ENCODE results near the gene TFEB.

TFEB gene

GRCh38 chr6:41684311-41685180 is 50.9 kb downstream of the TFEB start:
- CTCF ChIA-PET, result interaction anchor here (0.5 to 8.7 kb wide), 51 partner anchors 7 to 1269 kb away, joined by 3 to 266 read pairs (median 5); partner anchors contain the start of gene TOMM6
- H3K4me3 ChIP-seq (ENCODE audit: low read depth, low read length), result no peak overlapping the region
- no peaks in the 10 kb centered on the region for H3K4me1 ChIP-seq (ENCODE audit: control insufficient read depth, insufficient read depth, low read length)
- no peaks in the 10 kb centered on the region for H3K9me3 ChIP-seq (ENCODE audit: control insufficient read depth, insufficient read depth, low read depth, low read length)
- TF ChIP-seq ZNF792 (tag by site-specific recombination; IDR thresholded peaks at IDR 0.05) (no peak), GLIS1 (tag by site-specific recombination; IDR thresholded peaks at IDR 0.05) (peak; percentile 43; the same call in 1 of the 2 replicates)
- POLR2A ChIA-PET, result no interaction called here
- H3K36me3 ChIP-seq (ENCODE audit: control insufficient read depth in 2 of 2, insufficient read depth in 1 of 2, low read length in 2 of 2), result no peaks in the 10 kb centered on the region
- no peak overlapping the region for H3K27ac ChIP-seq (ENCODE audit: extremely low read depth, low read depth, low read length)

- Histone ChIP-seq H3K27ac (ENCODE audit: extremely low read depth, low read depth, low read length) (no peak overlapping the region), H3K4me1 (ENCODE audit: control insufficient read depth, insufficient read depth, low read length) (no peaks in the 10 kb centered on the region), H3K36me3 (ENCODE audit: control insufficient read depth in 2 of 2, insufficient read depth in 1 of 2, low read length in 2 of 2) (no peaks in the 10 kb centered on the region), H3K4me3 (ENCODE audit: low read depth, low read length) (no peak overlapping the region), H3K9me3 (ENCODE audit: control insufficient read depth, insufficient read depth, low read depth, low read length) (no peaks in the 10 kb centered on the region)
- ChIA-PET POLR2A (interaction anchor here (0.6 to 0.8 kb wide), 2 partner anchors 81 to 85 kb away, joined by 4 to 7 read pairs; no protein-coding TSS in a partner anchor), CTCF (interaction anchor here (0.5 to 8.7 kb wide), 66 partner anchors 8 to 383 kb away, joined by 3 to 266 read pairs (median 5); partner anchors contain the start of gene TOMM6)
- TF ChIP-seq ZNF473 (tag by site-specific recombination; IDR thresholded peaks at IDR 0.05) (no peak), EGR2 (tag by site-specific recombination; IDR thresholded peaks at IDR 0.05; ENCODE audit: low read depth) (no peak), ZNF600 (tag by site-specific recombination; IDR thresholded peaks at IDR 0.05) (no peak), SCRT1 (tag by site-specific recombination; IDR thresholded peaks at IDR 0.05; ENCODE audit: borderline replicate concordance) (no peak), ZNF292 (tag by site-specific recombination; IDR thresholded peaks at IDR 0.05; ENCODE audit: borderline replicate concordance, low read depth) (no peak), HOXD13 (CRISPR knock-in tag; IDR thresholded peaks at IDR 0.05; ENCODE audit: borderline replicate concordance) (no peak), PBX3 (CRISPR knock-in tag; IDR thresholded peaks at IDR 0.05) (peak; percentile 10; the same call in 1 of the 2 replicates), ZNF660 (tag by site-specific recombination; IDR thresholded peaks at IDR 0.05) (peak; percentile 59; the same call in 1 of the 2 replicates), ZNF692 (tag by site-specific recombination; IDR thresholded peaks at IDR 0.05) (0 out of 2 replicates have a peak, but pooled peaks have one; percentile 25), ZNF561 (tag by site-specific recombination; IDR thresholded peaks at IDR 0.05; ENCODE audit: borderline replicate concordance) (0 out of 2 replicates have a peak, but pooled peaks have one; percentile 35), ZNF174 (tag by site-specific recombination; IDR thresholded peaks at IDR 0.05) (no peak), HIC1 (tag by site-specific recombination; IDR thresholded peaks at IDR 0.05) (no peak), SP7 (tag by site-specific recombination; IDR thresholded peaks at IDR 0.05) (peak; percentile 46), ZIC2 (tag by site-specific recombination; IDR thresholded peaks at IDR 0.05) (peak; percentile 79), ZBTB26 (tag by site-specific recombination; optimal IDR thresholded peaks at IDR 0.05) (peak; percentile 12), ATF2 (tag by site-specific recombination; IDR thresholded peaks at IDR 0.05; ENCODE audit: low read depth) (no peak), ZNF398 (tag by site-specific recombination; IDR thresholded peaks at IDR 0.05) (peak; percentile 46; the same call in 1 of the 2 replicates), ZFP37 (tag by site-specific recombination; IDR thresholded peaks at IDR 0.05) (peak; percentile 27; the same call in 1 of the 2 replicates)
These were observed 51.7 kb downstream of the TFEB start for GRCh38 chr6:41683523-41684310.
